Hematopoietic multipotent progenitor cell treated with erythropoietin and hydrocortisone succinate and interleukin-3 and kit ligand, for 6 days (in vitro differentiated cells): ENCODE results near the gene C6orf15.
"Not testable (repeated sequence)": the region's sequence is repeated elsewhere in the genome, so short reads cannot be mapped to it uniquely, and the experiment has no call there.

Experiments
- DNase-seq: peaks from one replicate; pipeline ENCODE4 v3.0.0-alpha.2; 2015

Gene C6orf15

GRCh38 chr6:31098449-31098938 is 13.9 kb downstream of the C6orf15 start:
- no peak for DNase-seq

GRCh38 chr6:31096656-31097055 is 15.7 kb downstream of the C6orf15 start:
- DNase-seq, result peak; percentile 24

- no peak for DNase-seq
Measured at GRCh38 chr6:31096215-31096614, 16.2 kb downstream of the C6orf15 start.

GRCh38 chr6:31094389-31094881 is 17.9 kb downstream of the C6orf15 start:
- peak; percentile 60 for DNase-seq

- peak; percentile 79 for DNase-seq
Measured at GRCh38 chr6:31092769-31093505, 19.4 kb downstream of the C6orf15 start.

- no peak for DNase-seq
Measured at GRCh38 chr6:31092238-31092637, 20.1 kb downstream of the C6orf15 start.

- DNase-seq, result peak; percentile 36
Measured at GRCh38 chr6:31091680-31092079, 20.7 kb downstream of the C6orf15 start.

- peak; percentile 19 for DNase-seq
Measured at GRCh38 chr6:31090973-31091364, 21.4 kb downstream of the C6orf15 start.

- no peak for DNase-seq
Measured at GRCh38 chr6:31090275-31090972, 22.0 kb downstream of the C6orf15 start.

- peak; percentile 94 for DNase-seq
Measured at GRCh38 chr6:31087494-31088089, 24.8 kb downstream of the C6orf15 start.

GRCh38 chr6:31086788-31087440 is 25.5 kb downstream of the C6orf15 start:
- DNase-seq, result no peak

GRCh38 chr6:31083742-31084354 is 28.5 kb downstream of the C6orf15 start:
- peak; percentile 62 for DNase-seq

- DNase-seq, result no peak
Measured at GRCh38 chr6:31081872-31082271, 30.5 kb downstream of the C6orf15 start.

- peak; percentile 86 for DNase-seq
Measured at GRCh38 chr6:31079656-31080261, 32.6 kb downstream of the C6orf15 start.

- no peak for DNase-seq
Measured at GRCh38 chr6:31076611-31077010, 35.8 kb downstream of the C6orf15 start.

GRCh38 chr6:31075528-31075927 is 36.8 kb downstream of the C6orf15 start:
- no peak for DNase-seq

- DNase-seq, result no peak
Measured at GRCh38 chr6:31074401-31074800, 38.0 kb downstream of the C6orf15 start.

GRCh38 chr6:31070711-31071197 is 41.6 kb downstream of the C6orf15 start:
- peak; percentile 39 for DNase-seq

- DNase-seq, result peak; percentile 81
Measured at GRCh38 chr6:31068669-31069340, 43.6 kb downstream of the C6orf15 start.

- not testable (repeated sequence) for DNase-seq
Measured at GRCh38 chr6:31067891-31068668, 44.3 kb downstream of the C6orf15 start.

GRCh38 chr6:31067028-31067427 is 45.3 kb downstream of the C6orf15 start:
- DNase-seq, result not testable (repeated sequence)
